Immature natural killer cell (primary cell): Measurements from ENCODE around the gene SHISAL1. TPM values are rescaled to one million over a fixed set of nuclear protein-coding genes. Genes with fewer than 3 reads are reported as not detected.
"Not testable (repeated sequence)": the region's sequence is repeated elsewhere in the genome, so short reads cannot be mapped to it uniquely, and the experiment has no call there.

Experiments used
- DNase-seq, 3 donors: peaks; one replicate each; pipeline ENCODE4 v3.0.0; 2022; ENCODE audit warnings: mixed read lengths in 1 of 3
- H3K27ac Mint-ChIP-seq, 6 donors: one replicate each; pipeline ENCODE4 v1.8.0; 2020; ENCODE audit warnings: mixed read lengths in 6 of 6, mild to moderate bottlenecking in 5 of 6, inconsistent platforms in 4 of 6, moderate library complexity in 3 of 6
- H3K27me3 Mint-ChIP-seq, 3 donors: one replicate each; pipeline ENCODE4 v1.8.0; 2020 to 2021; ENCODE audit warnings: low read depth in 3 of 3, mild to moderate bottlenecking in 3 of 3, mixed read lengths in 3 of 3, moderate library complexity in 3 of 3, inconsistent platforms in 1 of 3
- H3K36me3 Mint-ChIP-seq, 3 donors: one replicate each; pipeline ENCODE4 v1.8.0; 2020; ENCODE audit warnings: mixed read lengths in 3 of 3, inconsistent platforms in 2 of 3, mild to moderate bottlenecking in 2 of 3
- H3K4me1 Mint-ChIP-seq, 2 donors: one replicate each; pipeline ENCODE4 v1.8.0; 2020; ENCODE audit warnings: inconsistent platforms in 2 of 2, mild to moderate bottlenecking in 2 of 2, mixed read lengths in 2 of 2, moderate library complexity in 1 of 2
- H3K4me3 Mint-ChIP-seq, 5 donors: one replicate each; pipeline ENCODE4 v1.8.0; 2020; ENCODE audit warnings: mild to moderate bottlenecking in 5 of 5, mixed read lengths in 5 of 5, inconsistent platforms in 3 of 5, moderate library complexity in 3 of 5
- H3K9me3 Mint-ChIP-seq, 6 donors: one replicate each; pipeline ENCODE4 v1.8.0; 2020; ENCODE audit warnings: mild to moderate bottlenecking in 6 of 6, mixed read lengths in 6 of 6, inconsistent platforms in 4 of 6, moderate library complexity in 3 of 6
- polyA plus RNA-seq, 3 donors: library from polyadenylated mRNA; unstranded; fragments of 300-500 nt; fragmentation: Illumina TruSeq; gene quantifications; one replicate each; pipeline ENCODE4 v1.2.3, GENCODE V29; 2021

The SHISAL1 gene
- polyA plus RNA-seq, 3 donors from 2014 or later = not detected

- H3K27ac Mint-ChIP-seq = no peak overlapping the region
- no peaks in the 10 kb centered on the region for H3K36me3 Mint-ChIP-seq
- no peaks in the 10 kb centered on the region for H3K9me3 Mint-ChIP-seq
- DNase-seq = no peak
- no peak overlapping the region for H3K4me3 Mint-ChIP-seq
- peaks cover 5 to 10% (median 10%) of the 10 kb centered on the region in 3 donors for H3K27me3 Mint-ChIP-seq
- no peaks in the 10 kb centered on the region for H3K4me1 Mint-ChIP-seq
These were observed 56.7 kb downstream of the SHISAL1 start for GRCh38 chr22:44256085-44256484.

- peaks cover 0 to 5% (median 3%) of the 10 kb centered on the region in 6 donors for H3K9me3 Mint-ChIP-seq
- no peak overlapping the region for H3K4me3 Mint-ChIP-seq
- peaks cover 5 to 16% (median 14%) of the 10 kb centered on the region in 3 donors for H3K27me3 Mint-ChIP-seq
- no peak for DNase-seq
- no peaks in the 10 kb centered on the region for H3K4me1 Mint-ChIP-seq
- no peak overlapping the region for H3K27ac Mint-ChIP-seq
- H3K36me3 Mint-ChIP-seq = no peaks in the 10 kb centered on the region
These were observed 57.9 kb downstream of the SHISAL1 start for GRCh38 chr22:44254811-44255210.

- Mint-ChIP-seq H3K27ac (no peak overlapping the region), H3K4me3 (no peak overlapping the region), H3K9me3 (peaks cover 0 to 9% (median 6%) of the 10 kb centered on the region in 6 donors), H3K4me1 (no peaks in the 10 kb centered on the region), H3K36me3 (no peaks in the 10 kb centered on the region), H3K27me3 (peaks cover 7 to 14% (median 12%) of the 10 kb centered on the region in 3 donors)
- no peak for DNase-seq
These were observed 63.2 kb downstream of the SHISAL1 start for GRCh38 chr22:44249376-44250147.

- H3K27ac Mint-ChIP-seq = no peak overlapping the region
- H3K9me3 Mint-ChIP-seq = peaks cover 0 to 9% (median 6%) of the 10 kb centered on the region in 6 donors
- H3K4me1 Mint-ChIP-seq = no peaks in the 10 kb centered on the region
- H3K4me3 Mint-ChIP-seq = no peak overlapping the region
- H3K27me3 Mint-ChIP-seq = peaks cover 7 to 15% (median 11%) of the 10 kb centered on the region in 3 donors
- DNase-seq = no peak
- no peaks in the 10 kb centered on the region for H3K36me3 Mint-ChIP-seq
These were observed 63.8 kb downstream of the SHISAL1 start for GRCh38 chr22:44248926-44249325.

- no peak overlapping the region for H3K4me3 Mint-ChIP-seq
- no peak for DNase-seq
- H3K36me3 Mint-ChIP-seq = no peaks in the 10 kb centered on the region
- H3K4me1 Mint-ChIP-seq = no peaks in the 10 kb centered on the region
- peaks cover 7 to 17% (median 11%) of the 10 kb centered on the region in 3 donors for H3K27me3 Mint-ChIP-seq
- H3K9me3 Mint-ChIP-seq = peaks cover 0 to 9% (median 6%) of the 10 kb centered on the region in 6 donors
- no peak overlapping the region for H3K27ac Mint-ChIP-seq
These were observed 64.5 kb downstream of the SHISAL1 start for GRCh38 chr22:44247923-44248892.

- H3K36me3 Mint-ChIP-seq = no peaks in the 10 kb centered on the region
- H3K27me3 Mint-ChIP-seq = peaks cover 6 to 15% (median 9%) of the 10 kb centered on the region in 3 donors
- no peak for DNase-seq
- H3K4me3 Mint-ChIP-seq = no peak overlapping the region
- H3K27ac Mint-ChIP-seq = no peak overlapping the region
- H3K9me3 Mint-ChIP-seq = peaks cover 0 to 9% (median 6%) of the 10 kb centered on the region in 6 donors
- H3K4me1 Mint-ChIP-seq = no peaks in the 10 kb centered on the region
These were observed 65.4 kb downstream of the SHISAL1 start for GRCh38 chr22:44247346-44247745.

- Mint-ChIP-seq H3K4me1 (no peaks in the 10 kb centered on the region), H3K27me3 (peaks cover 5 to 12% (median 8%) of the 10 kb centered on the region in 3 donors), H3K4me3 (no peak overlapping the region), H3K27ac (no peak overlapping the region), H3K36me3 (no peaks in the 10 kb centered on the region), H3K9me3 (peaks cover 0 to 9% (median 6%) of the 10 kb centered on the region in 6 donors)
- no peak for DNase-seq
These were observed 66.0 kb downstream of the SHISAL1 start for GRCh38 chr22:44246615-44247326.

- peaks cover 7 to 10% (median 8%) of the 10 kb centered on the region in 3 donors for H3K27me3 Mint-ChIP-seq
- no peak overlapping the region for H3K27ac Mint-ChIP-seq
- DNase-seq = no peak
- H3K4me3 Mint-ChIP-seq = no peak overlapping the region
- H3K36me3 Mint-ChIP-seq = no peaks in the 10 kb centered on the region
- no peaks in the 10 kb centered on the region for H3K4me1 Mint-ChIP-seq
- peaks cover 0 to 9% (median 6%) of the 10 kb centered on the region in 6 donors for H3K9me3 Mint-ChIP-seq
These were observed 66.9 kb downstream of the SHISAL1 start for GRCh38 chr22:44245867-44246266.

GRCh38 chr22:44245438-44245837 is 67.3 kb downstream of the SHISAL1 start:
- no peak overlapping the region for H3K4me3 Mint-ChIP-seq
- no peaks in the 10 kb centered on the region for H3K36me3 Mint-ChIP-seq
- peaks cover 0 to 9% (median 6%) of the 10 kb centered on the region in 6 donors for H3K9me3 Mint-ChIP-seq
- peaks cover 6 to 7% (median 7%) of the 10 kb centered on the region in 3 donors for H3K27me3 Mint-ChIP-seq
- DNase-seq = no peak
- H3K4me1 Mint-ChIP-seq = no peaks in the 10 kb centered on the region
- no peak overlapping the region for H3K27ac Mint-ChIP-seq

GRCh38 chr22:44244265-44244822 is 68.4 kb downstream of the SHISAL1 start:
- H3K9me3 Mint-ChIP-seq = no peaks in the 10 kb centered on the region
- H3K27me3 Mint-ChIP-seq = peaks cover 0 to 7% (median 5%) of the 10 kb centered on the region in 3 donors
- DNase-seq = no peak
- no peak overlapping the region for H3K27ac Mint-ChIP-seq
- no peaks in the 10 kb centered on the region for H3K4me1 Mint-ChIP-seq
- H3K36me3 Mint-ChIP-seq = no peaks in the 10 kb centered on the region
- no peak overlapping the region for H3K4me3 Mint-ChIP-seq

GRCh38 chr22:44243761-44244160 is 69.0 kb downstream of the SHISAL1 start:
- Mint-ChIP-seq H3K36me3 (no peaks in the 10 kb centered on the region), H3K27ac (no peak overlapping the region), H3K4me3 (no peak overlapping the region), H3K4me1 (no peaks in the 10 kb centered on the region), H3K9me3 (no peaks in the 10 kb centered on the region), H3K27me3 (peaks cover 2 to 5% (median 2%) of the 10 kb centered on the region in 3 donors)
- no peak for DNase-seq

- Mint-ChIP-seq H3K27me3 (peaks cover 2 to 5% (median 2%) of the 10 kb centered on the region in 3 donors), H3K4me1 (no peaks in the 10 kb centered on the region), H3K4me3 (no peak overlapping the region), H3K36me3 (no peaks in the 10 kb centered on the region), H3K27ac (no peak overlapping the region), H3K9me3 (no peaks in the 10 kb centered on the region)
- DNase-seq = no peak
These were observed 69.6 kb downstream of the SHISAL1 start for GRCh38 chr22:44242946-44243724.

- H3K4me1 Mint-ChIP-seq, H3K27ac Mint-ChIP-seq, DNase-seq, H3K9me3 Mint-ChIP-seq, H3K36me3 Mint-ChIP-seq, H3K27me3 Mint-ChIP-seq, H3K4me3 Mint-ChIP-seq: not testable (repeated sequence)
These were observed 71.6 kb downstream of the SHISAL1 start for GRCh38 chr22:44241121-44241520.
